GM18873 (cell line): ENCODE measurements around the gene SLC25A21.
"Not testable (repeated sequence)": the region's sequence is repeated elsewhere in the genome, so short reads cannot be mapped to it uniquely, and the experiment has no call there.

Experiments used
- ATAC-seq: cut with Tn5 transposase; IDR thresholded peaks from one replicate; pipeline ENCODE4 v1.9.1; 2021; ENCODE audit warnings: mild to moderate bottlenecking, moderate library complexity, moderate number of reproducible peaks; ENCODE audit not compliant: unreplicated experiment, low FRiP score

Gene SLC25A21

GRCh38 chr14:36845356-36846012, 326.9 kb downstream of the SLC25A21 start:
- ATAC-seq = no peak

GRCh38 chr14:36844443-36845195, 327.8 kb downstream of the SLC25A21 start:
- ATAC-seq = no peak

- ATAC-seq = no peak
Measured at GRCh38 chr14:36843410-36843809, 329.0 kb downstream of the SLC25A21 start.

- ATAC-seq = no peak
Measured at GRCh38 chr14:36835128-36835527, 337.3 kb downstream of the SLC25A21 start.

- no peak for ATAC-seq
Measured at GRCh38 chr14:36834293-36834692, 338.1 kb downstream of the SLC25A21 start.

GRCh38 chr14:36829547-36829946, 342.9 kb downstream of the SLC25A21 start:
- no peak for ATAC-seq

- no peak for ATAC-seq
Measured at GRCh38 chr14:36827861-36828260, 344.5 kb downstream of the SLC25A21 start.

GRCh38 chr14:36826614-36827013, 345.8 kb downstream of the SLC25A21 start:
- no peak for ATAC-seq

- no peak for ATAC-seq
Measured at GRCh38 chr14:36824854-36825253, 347.6 kb downstream of the SLC25A21 start.

GRCh38 chr14:36823651-36824050, 348.8 kb downstream of the SLC25A21 start:
- ATAC-seq = no peak

- no peak for ATAC-seq
Measured at GRCh38 chr14:36822685-36823084, 349.7 kb downstream of the SLC25A21 start.

- no peak for ATAC-seq
Measured at GRCh38 chr14:36820901-36821300, 351.5 kb downstream of the SLC25A21 start.

GRCh38 chr14:36820111-36820709, 352.2 kb downstream of the SLC25A21 start:
- no peak for ATAC-seq

- ATAC-seq = no peak
Measured at GRCh38 chr14:36818794-36819384, 353.5 kb downstream of the SLC25A21 start.

- ATAC-seq = no peak
Measured at GRCh38 chr14:36818246-36818645, 354.2 kb downstream of the SLC25A21 start.

- no peak for ATAC-seq
Measured at GRCh38 chr14:36817071-36817930, 355.1 kb downstream of the SLC25A21 start.

GRCh38 chr14:36816481-36816880, 355.9 kb downstream of the SLC25A21 start:
- no peak for ATAC-seq

- ATAC-seq = not testable (repeated sequence)
Measured at GRCh38 chr14:36814783-36815182, 357.6 kb downstream of the SLC25A21 start.

- ATAC-seq = no peak
Measured at GRCh38 chr14:36810209-36810608, 362.2 kb downstream of the SLC25A21 start.

- ATAC-seq = no peak
Measured at GRCh38 chr14:36807727-36808126, 364.7 kb downstream of the SLC25A21 start.
